Measurements from ENCODE around the gene DTHD1.

DNA sequence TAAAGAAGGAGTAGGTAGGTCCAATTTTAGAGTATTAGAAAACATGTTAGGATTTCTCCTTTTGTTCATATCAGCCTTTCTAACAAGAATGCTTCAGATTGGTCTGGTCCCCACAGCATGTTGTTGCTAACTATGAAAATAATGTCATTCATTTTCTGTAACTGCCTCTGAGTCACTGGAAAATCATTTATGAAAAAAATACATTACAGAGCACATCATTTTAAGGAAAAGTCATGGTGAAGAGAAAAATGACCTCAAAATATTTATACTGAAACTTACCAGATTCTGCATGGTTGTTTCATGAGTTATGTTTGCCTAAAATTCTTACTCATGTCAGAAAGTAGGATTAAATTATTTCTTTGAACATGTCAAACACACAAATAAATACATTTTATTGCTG lies 35.2 kb downstream of the DTHD1 start:
- TF ChIP-seq EZH2phosphoT487 (IDR thresholded peaks at IDR 0.05; ENCODE audit: borderline replicate concordance, low read depth) (no peak), RCOR1 (IDR thresholded peaks at IDR 0.05; ENCODE audit: low read length) (no peak), PBX3 (IDR thresholded peaks at IDR 0.05) (no peak), FOXM1 (IDR thresholded peaks at IDR 0.05; ENCODE audit: low read depth) (no peak), USF2 (IDR thresholded peaks at IDR 0.05; ENCODE audit: borderline replicate concordance, low read depth, low read length) (no peak)
- TF ChIP-seq, protein P1, sequence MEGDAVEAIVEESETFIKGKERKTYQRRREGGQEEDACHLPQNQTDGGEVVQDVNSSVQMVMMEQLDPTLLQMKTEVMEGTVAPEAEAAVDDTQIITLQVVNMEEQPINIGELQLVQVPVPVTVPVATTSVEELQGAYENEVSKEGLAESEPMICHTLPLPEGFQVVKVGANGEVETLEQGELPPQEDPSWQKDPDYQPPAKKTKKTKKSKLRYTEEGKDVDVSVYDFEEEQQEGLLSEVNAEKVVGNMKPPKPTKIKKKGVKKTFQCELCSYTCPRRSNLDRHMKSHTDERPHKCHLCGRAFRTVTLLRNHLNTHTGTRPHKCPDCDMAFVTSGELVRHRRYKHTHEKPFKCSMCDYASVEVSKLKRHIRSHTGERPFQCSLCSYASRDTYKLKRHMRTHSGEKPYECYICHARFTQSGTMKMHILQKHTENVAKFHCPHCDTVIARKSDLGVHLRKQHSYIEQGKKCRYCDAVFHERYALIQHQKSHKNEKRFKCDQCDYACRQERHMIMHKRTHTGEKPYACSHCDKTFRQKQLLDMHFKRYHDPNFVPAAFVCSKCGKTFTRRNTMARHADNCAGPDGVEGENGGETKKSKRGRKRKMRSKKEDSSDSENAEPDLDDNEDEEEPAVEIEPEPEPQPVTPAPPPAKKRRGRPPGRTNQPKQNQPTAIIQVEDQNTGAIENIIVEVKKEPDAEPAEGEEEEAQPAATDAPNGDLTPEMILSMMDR (IDR thresholded peaks at IDR 0.05): no peak

Measured in SK-N-SH (cell line).